Fibroblast of lung (primary cell): ENCODE results near the gene FBXO47.

Experiments used
- CTCF ChIP-seq, 2 donors: IDR thresholded peaks in 1 of 2; conservative IDR thresholded peaks in 1 of 2; 1 replicate in 1 of 2; 2 replicates in 1 of 2; pipeline ENCODE4 v1.5.1; 2011 to 2012; ENCODE audit warnings: low read length in 2 of 2, control low read depth in 1 of 2, inconsistent platforms in 1 of 2, low read depth in 1 of 2, mild to moderate bottlenecking in 1 of 2
- EZH2 ChIP-seq: IDR thresholded peaks from 2 replicates; pipeline ENCODE4 v1.5.1; 2012; ENCODE audit warnings: low read length, control low read depth, mild to moderate bottlenecking; ENCODE audit errors: missing control alignments

GRCh38 chr17:38898812-38899348 is 68.3 kb downstream of the FBXO47 start:
- TF ChIP-seq CTCF (conservative IDR thresholded peaks at IDR 0.05 in 1 of 2, IDR thresholded peaks at IDR 0.05 in 1 of 2; ENCODE audit: low read depth in 1 of 2, low read length in 2 of 2) (no peak), EZH2 (no peak)
